Body of pancreas (tissue), 4 donors: ENCODE measurements around the gene WDR17. TPM values are rescaled to one million over a fixed set of nuclear protein-coding genes. Genes with fewer than 3 reads are reported as not detected.

Experiments
- ATAC-seq: fragments of 150-250 bp; one replicate; pipeline ENCODE4 v1.9.1; 2016
- DNase-seq, 4 donors: peaks; one replicate each; pipeline ENCODE4 v3.0.0-alpha.2; 2019
- H3K27ac ChIP-seq, 4 donors: fragments of 200-600 bp; sonication (generic); 1 replicate in 3 of 4; 2 replicates in 1 of 4; pipeline versions ENCODE4 v1.5.1 to v1.6.1; 2016 to 2019; ENCODE audit warnings: mild to moderate bottlenecking in 1 of 4, mixed read lengths in 1 of 4, moderate library complexity in 1 of 4
- H3K27me3 ChIP-seq, 2 donors: fragments of 200-600 bp; sonication (generic); one replicate each; pipeline ENCODE4 v1.6.0; 2016; ENCODE audit warnings: mild to moderate bottlenecking in 1 of 2
- H3K36me3 ChIP-seq, 2 donors: fragments of 200-600 bp; sonication (generic); replicated peaks in 1 of 2; 2 replicates each; pipeline ENCODE4 v1.5.1; 2016; ENCODE audit warnings: low read depth in 2 of 2; ENCODE audit not compliant: insufficient read depth in 1 of 2
- H3K4me1 ChIP-seq: fragments of 200-600 bp; sonication (generic); one replicate; pipeline ENCODE4 v1.6.0; 2016
- H3K4me3 ChIP-seq, 2 donors: fragments of 200-600 bp; sonication (generic); 1 replicate in 1 of 2; 2 replicates in 1 of 2; pipeline ENCODE4 v1.5.1; 2016 to 2019
- H3K9me3 ChIP-seq, 3 donors: fragments of 200-600 bp; sonication (generic); 1 replicate in 2 of 3; 2 replicates in 1 of 3; pipeline ENCODE4 v1.5.1; 2016
- POLR2A ChIP-seq, 3 donors: fragments of 450-650 bp; IDR thresholded peaks; one replicate each; pipeline ENCODE4 v1.6.1; 2016; ENCODE audit warnings: antibody characterized with exemption in 3 of 3, mild to moderate bottlenecking in 2 of 3
- WGBS, 2 donors: methylation state at CpG; one replicate each; pipeline ENCODE4 v1.1.5; 2017; 5-methylcytosine and 5-hydroxymethylcytosine counted together
- intact Hi-C: fragments of 100-400 bp; cut with DNase I; formaldehyde crosslinking; loops from one replicate; pipeline ENCODE4 v1.15.1; 2023
- total RNA-seq, 2 donors: library from RNA; depleted of rRNA; stranded (reverse); fragments of >200 nt; gene quantifications; one replicate each; pipeline ENCODE4 v1.1.0, GENCODE V29; 2016
- TF ChIP-seq, protein P1 (sequence below), 7 experiments: fragments of 450-650 bp in 4 of 7; fragments of 200-600 bp in 3 of 7; sonication (generic) in 3 of 7; IDR thresholded peaks; one replicate each; pipeline ENCODE4 v1.5.1; 2016 to 2019; ENCODE audit warnings: antibody characterized with exemption in 7 of 7

WDR17 gene
- total RNA-seq, 2 donors from 2014 or later = 3.9 to 6.3 TPM

GRCh38 chr4:176066757-176067156, 1.1 kb downstream of the WDR17 start:
- no peaks in the 10 kb centered on the region for H3K27me3 ChIP-seq
- H3K36me3 ChIP-seq = no peaks in the 10 kb centered on the region
- H3K4me3 ChIP-seq = no peak overlapping the region
- WGBS, 2 donors = 77 to 78% methylated on average over 6 of the region's 6 CpGs
- H3K27ac ChIP-seq = no peak overlapping the region
- no peak for DNase-seq
- no peaks in the 10 kb centered on the region for H3K9me3 ChIP-seq
- ATAC-seq = no peak
- peaks cover 9% of the 10 kb centered on the region for H3K4me1 ChIP-seq
- TF ChIP-seq POLR2A (IDR thresholded peaks at IDR 0.05) = no peak
- TF ChIP-seq, protein P1, sequence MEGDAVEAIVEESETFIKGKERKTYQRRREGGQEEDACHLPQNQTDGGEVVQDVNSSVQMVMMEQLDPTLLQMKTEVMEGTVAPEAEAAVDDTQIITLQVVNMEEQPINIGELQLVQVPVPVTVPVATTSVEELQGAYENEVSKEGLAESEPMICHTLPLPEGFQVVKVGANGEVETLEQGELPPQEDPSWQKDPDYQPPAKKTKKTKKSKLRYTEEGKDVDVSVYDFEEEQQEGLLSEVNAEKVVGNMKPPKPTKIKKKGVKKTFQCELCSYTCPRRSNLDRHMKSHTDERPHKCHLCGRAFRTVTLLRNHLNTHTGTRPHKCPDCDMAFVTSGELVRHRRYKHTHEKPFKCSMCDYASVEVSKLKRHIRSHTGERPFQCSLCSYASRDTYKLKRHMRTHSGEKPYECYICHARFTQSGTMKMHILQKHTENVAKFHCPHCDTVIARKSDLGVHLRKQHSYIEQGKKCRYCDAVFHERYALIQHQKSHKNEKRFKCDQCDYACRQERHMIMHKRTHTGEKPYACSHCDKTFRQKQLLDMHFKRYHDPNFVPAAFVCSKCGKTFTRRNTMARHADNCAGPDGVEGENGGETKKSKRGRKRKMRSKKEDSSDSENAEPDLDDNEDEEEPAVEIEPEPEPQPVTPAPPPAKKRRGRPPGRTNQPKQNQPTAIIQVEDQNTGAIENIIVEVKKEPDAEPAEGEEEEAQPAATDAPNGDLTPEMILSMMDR (IDR thresholded peaks at IDR 0.05) = no peak
- intact Hi-C loops = no loop called here

- intact Hi-C loops = no loop called here
- Histone ChIP-seq H3K27me3 (no peaks in the 10 kb centered on the region), H3K9me3 (no peaks in the 10 kb centered on the region), H3K4me3 (no peak overlapping the region), H3K36me3 (no peaks in the 10 kb centered on the region), H3K4me1 (no peaks in the 10 kb centered on the region), H3K27ac (no peak overlapping the region)
- TF ChIP-seq POLR2A (IDR thresholded peaks at IDR 0.05) = no peak
- TF ChIP-seq, protein P1 (IDR thresholded peaks at IDR 0.05) = no peak
- DNase-seq (no peak), ATAC-seq (no peak)
Measured at GRCh38 chr4:176077561-176077960, 11.9 kb downstream of the WDR17 start.

DNA sequence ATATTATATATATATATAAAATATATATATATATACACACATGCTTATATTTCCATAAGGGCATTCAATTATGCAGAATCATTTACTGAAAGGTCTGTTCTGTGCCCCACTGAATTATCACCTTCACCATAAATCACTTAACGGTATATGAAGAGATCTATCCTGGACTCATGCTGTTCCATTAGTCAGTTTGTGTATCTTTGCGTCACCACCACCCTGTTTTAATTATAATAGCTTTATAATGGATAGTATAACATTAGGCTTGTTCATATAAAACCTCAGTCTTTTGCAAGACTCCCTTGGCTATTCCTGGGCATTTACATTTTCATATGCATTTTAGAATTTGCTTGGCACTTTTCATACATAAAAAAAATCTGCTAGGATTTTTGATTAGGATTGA, 19.1 kb downstream of the WDR17 start:
- intact Hi-C loops = no loop called here
- H3K9me3 ChIP-seq = no peaks in the 10 kb centered on the region
- H3K36me3 ChIP-seq = no peaks in the 10 kb centered on the region
- no peaks in the 10 kb centered on the region for H3K27me3 ChIP-seq
- H3K27ac ChIP-seq = no peak overlapping the region
- ATAC-seq (no peak), DNase-seq (no peak)
- WGBS, 2 donors = 66 to 73% methylated on average over 2 of the region's 2 CpGs
- no peak for TF ChIP-seq POLR2A (IDR thresholded peaks at IDR 0.05)
- TF ChIP-seq, protein P1 (IDR thresholded peaks at IDR 0.05) = no peak
- no peak overlapping the region for H3K4me3 ChIP-seq
- H3K4me1 ChIP-seq = no peaks in the 10 kb centered on the region

DNA sequence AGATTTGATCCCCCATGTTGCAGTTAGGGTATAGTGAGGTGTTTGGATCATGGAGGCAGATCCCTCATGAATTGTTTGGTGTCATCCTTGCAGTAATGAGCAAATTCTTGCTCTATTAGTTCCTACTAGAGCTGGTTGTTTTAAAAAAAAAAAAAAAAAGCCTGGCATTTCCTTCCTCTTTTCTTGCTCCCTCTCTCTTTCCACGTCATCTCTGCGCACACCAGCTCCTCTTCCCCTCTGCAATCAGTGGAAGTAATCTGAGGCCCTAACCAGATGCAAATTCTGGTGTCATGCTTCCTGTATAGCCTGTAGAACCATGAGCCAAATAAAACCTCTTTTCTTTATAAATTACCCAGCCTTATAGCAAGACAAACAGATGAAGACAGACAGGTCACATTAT, 24.5 kb downstream of the WDR17 start:
- H3K4me1 ChIP-seq = no peaks in the 10 kb centered on the region
- H3K27ac ChIP-seq = no peak overlapping the region
- no peak for ATAC-seq
- H3K27me3 ChIP-seq = no peaks in the 10 kb centered on the region
- DNase-seq = peak in 1 of 4 donors; percentile 26
- WGBS, 2 donors = 76 to 77% methylated on average over 2 of the region's 2 CpGs
- intact Hi-C loops = no loop called here
- no peaks in the 10 kb centered on the region for H3K36me3 ChIP-seq
- H3K9me3 ChIP-seq = no peaks in the 10 kb centered on the region
- TF ChIP-seq POLR2A (IDR thresholded peaks at IDR 0.05) = no peak
- TF ChIP-seq, protein P1 (IDR thresholded peaks at IDR 0.05) = no peak
- H3K4me3 ChIP-seq = no peak overlapping the region

DNA sequence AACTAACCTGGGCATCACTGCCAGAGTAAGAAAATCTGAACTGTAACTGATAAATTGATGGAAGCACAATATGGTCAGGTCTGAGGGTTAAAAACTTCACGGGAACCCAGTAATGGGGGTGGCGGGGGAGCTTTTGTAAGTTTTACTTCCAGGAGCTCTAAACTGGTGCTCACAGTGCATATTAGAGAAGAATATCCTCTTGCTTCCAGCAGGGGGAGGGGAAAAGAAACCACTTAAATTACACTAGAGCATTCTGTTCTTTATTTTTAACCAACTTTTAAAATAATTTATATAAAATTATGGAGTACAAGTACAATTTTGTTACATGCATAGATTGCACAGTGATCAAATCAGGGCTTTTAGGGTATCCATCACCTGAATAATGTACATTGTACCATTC, 33.7 kb downstream of the WDR17 start:
- Histone ChIP-seq H3K27me3 (no peaks in the 10 kb centered on the region), H3K36me3 (no peaks in the 10 kb centered on the region), H3K9me3 (no peaks in the 10 kb centered on the region), H3K4me1 (no peaks in the 10 kb centered on the region), H3K27ac (no peak overlapping the region), H3K4me3 (no peak overlapping the region)
- WGBS, 2 donors = 81 to 88% methylated on average over 2 of the region's 2 CpGs
- ATAC-seq (no peak), DNase-seq (no peak)
- no peak for TF ChIP-seq POLR2A (IDR thresholded peaks at IDR 0.05)
- TF ChIP-seq, protein P1 (IDR thresholded peaks at IDR 0.05) = no peak
- intact Hi-C loops = no loop called here
